H1 (cell line): ENCODE measurements around the gene DOCK11. TPM values are rescaled to one million over a fixed set of nuclear protein-coding genes. Genes with fewer than 3 reads are reported as not detected.

Experiments
- CTCF ChIA-PET: fragments of 300-600 bp; sonication (Branson Sonifier 250); formaldehyde crosslinking; loops from one replicate; lab custom pipeline; 2021; ENCODE audit not compliant: partially characterized antibody; lab: Charles Lee
- POLR2A ChIA-PET: fragments of 300-600 bp; sonication (Branson Sonifier 250); formaldehyde crosslinking; loops from one replicate; lab custom pipeline; 2021; ENCODE audit warnings: inconsistent platforms; ENCODE audit not compliant: partially characterized antibody; lab: Charles Lee
- DNase-seq, 2 experiments: peaks; one replicate each; pipeline versions ENCODE4 v3.0.0 to v3.0.0-alpha.2; 2010 to 2022; ENCODE audit warnings: low spot score in 2 of 2, low read depth in 1 of 2, mixed read lengths in 1 of 2
- FAIRE-seq: peaks from 2 replicates; lab custom pipeline; 2011; peaks lifted over from hg19 to GRCh38; lab: Jason Lieb, UNC
- H2AFZ ChIP-seq: 2 replicates; pipeline ENCODE4 v1.8.1; 2012; ENCODE audit warnings: low read length, inconsistent platforms
- H2AK5ac ChIP-seq: 2 replicates; pipeline ENCODE4 v1.6.1; 2013; ENCODE audit warnings: low read depth, low read length
- H2BK120ac ChIP-seq: replicated peaks from 2 replicates; pipeline ENCODE3; 2013; ENCODE audit warnings: low read depth, low read length, inconsistent platforms
- H2BK12ac ChIP-seq: 2 replicates; pipeline ENCODE4 v1.6.1; 2013; ENCODE audit warnings: low read depth, low read length
- H2BK15ac ChIP-seq: 2 replicates; pipeline ENCODE4 v1.6.1; 2013; ENCODE audit warnings: low read length
- H2BK20ac ChIP-seq: 2 replicates; pipeline ENCODE4 v1.6.1; 2013; ENCODE audit warnings: low read length
- H2BK5ac ChIP-seq: 2 replicates; pipeline ENCODE4 v1.6.1; 2013; ENCODE audit warnings: low read depth, low read length
- H3K14ac ChIP-seq: 2 replicates; pipeline ENCODE4 v1.6.1; 2013; ENCODE audit warnings: inconsistent platforms; ENCODE audit not compliant: insufficient read length
- H3K18ac ChIP-seq: 2 replicates; pipeline ENCODE4 v1.6.1; 2013; ENCODE audit warnings: low read length; ENCODE audit errors: extremely low read depth
- H3K23ac ChIP-seq: 2 replicates; pipeline ENCODE4 v1.6.1; 2013; ENCODE audit warnings: inconsistent platforms; ENCODE audit not compliant: insufficient read length
- H3K23me2 ChIP-seq: 2 replicates; pipeline ENCODE4 v1.6.1; 2013; ENCODE audit warnings: low read depth, low read length
- H3K27ac ChIP-seq: 2 replicates; pipeline ENCODE4 v1.6.1; 2011; ENCODE audit warnings: low read depth, low read length, inconsistent platforms
- H3K27me3 ChIP-seq, 4 experiments: replicated peaks in 1 of 4; 1 replicate in 1 of 4; 2 replicates in 3 of 4; pipeline versions ENCODE4 v1.6.1 to v1.8.1; 2011 to 2013; ENCODE audit warnings: low read length in 3 of 4, mild to moderate bottlenecking in 3 of 4, inconsistent platforms in 2 of 4, mixed read lengths in 2 of 4, moderate library complexity in 1 of 4; ENCODE audit not compliant: control insufficient read depth in 3 of 4, insufficient read depth in 3 of 4; ENCODE audit errors: extremely low read depth in 1 of 4
- H3K36me3 ChIP-seq, 4 experiments: 2 replicates each; pipeline versions ENCODE4 v1.6.1 to v1.8.1; 2011 to 2013; ENCODE audit warnings: mild to moderate bottlenecking in 4 of 4, low read length in 3 of 4, moderate library complexity in 2 of 4, control low read depth in 1 of 4, inconsistent platforms in 1 of 4; ENCODE audit not compliant: insufficient read depth in 4 of 4, control insufficient read depth in 2 of 4
- H3K4ac ChIP-seq: replicated peaks from 2 replicates; pipeline ENCODE3; 2013; ENCODE audit warnings: low read length, low read depth, mixed read lengths, inconsistent platforms; ENCODE audit not compliant: insufficient read length
- H3K4me1 ChIP-seq, 4 experiments: replicated peaks in 1 of 4; 1 replicate in 1 of 4; 2 replicates in 3 of 4; pipeline versions ENCODE4 v1.6.1 to v1.8.1; 2011 to 2013; ENCODE audit warnings: low read length in 3 of 4, inconsistent platforms in 2 of 4, mixed read lengths in 1 of 4; ENCODE audit not compliant: insufficient read depth in 4 of 4, control insufficient read depth in 3 of 4
- H3K4me2 ChIP-seq, 2 experiments: 2 replicates each; pipeline versions ENCODE4 v1.6.1 to v1.8.1; 2011 to 2013; ENCODE audit warnings: low read depth in 2 of 2, low read length in 2 of 2, control low read depth in 1 of 2, inconsistent platforms in 1 of 2, mild to moderate bottlenecking in 1 of 2; ENCODE audit not compliant: insufficient read depth in 1 of 2
- H3K4me3 ChIP-seq, 4 experiments: fragments of 200-600, 300-600 bp in 1 of 4; sonication (generic), shearing (Covaris generic), sonication (Bioruptor Twin) in 1 of 4; 2 replicates each; pipeline versions ENCODE4 v1.5.1 to v1.8.1; 2011 to 2016; ENCODE audit warnings: low read length in 4 of 4, low read depth in 3 of 4, control low read depth in 2 of 4, inconsistent platforms in 2 of 4, mild to moderate bottlenecking in 2 of 4, mixed read lengths in 1 of 4, moderate library complexity in 1 of 4; ENCODE audit not compliant: insufficient read depth in 2 of 4; ENCODE audit errors: extremely low read depth in 1 of 4
- H3K56ac ChIP-seq: replicated peaks from 2 replicates; pipeline ENCODE3; 2013; ENCODE audit warnings: low read depth, mild to moderate bottlenecking, mixed read lengths, low read length, inconsistent platforms; ENCODE audit not compliant: insufficient read length
- H3K79me1 ChIP-seq: 2 replicates; pipeline ENCODE4 v1.6.1; 2013; ENCODE audit warnings: low read depth, low read length, control low read depth
- H3K79me2 ChIP-seq, 2 experiments: 2 replicates each; pipeline versions ENCODE4 v1.6.1 to v1.8.1; 2012 to 2013; ENCODE audit warnings: low read length in 2 of 2, mild to moderate bottlenecking in 2 of 2, inconsistent platforms in 1 of 2; ENCODE audit not compliant: insufficient read depth in 2 of 2, control insufficient read depth in 1 of 2
- H3K9ac ChIP-seq, 4 experiments: replicated peaks in 1 of 4; 1 replicate in 1 of 4; 2 replicates in 3 of 4; pipeline versions ENCODE4 v1.6.1 to v1.8.1; 2011 to 2013; ENCODE audit warnings: low read depth in 3 of 4, low read length in 3 of 4, control low read depth in 2 of 4, mild to moderate bottlenecking in 2 of 4, moderate library complexity in 2 of 4, inconsistent platforms in 1 of 4; ENCODE audit errors: extremely low read depth in 1 of 4
- H3K9me3 ChIP-seq, 2 experiments: 2 replicates each; pipeline versions ENCODE4 v1.6.1 to v1.8.1; 2012 to 2013; ENCODE audit warnings: mild to moderate bottlenecking in 2 of 2, moderate library complexity in 2 of 2, control low read depth in 1 of 2, inconsistent platforms in 1 of 2, low read depth in 1 of 2, low read length in 1 of 2, mixed read lengths in 1 of 2; ENCODE audit not compliant: insufficient read depth in 2 of 2
- H4K20me1 ChIP-seq, 2 experiments: replicated peaks in 1 of 2; 2 replicates each; pipeline versions ENCODE3 to v1.8.1; 2011 to 2013; ENCODE audit warnings: inconsistent platforms in 2 of 2, low read length in 2 of 2, mild to moderate bottlenecking in 1 of 2; ENCODE audit not compliant: insufficient read depth in 2 of 2, control insufficient read depth in 1 of 2
- H4K5ac ChIP-seq: 2 replicates; pipeline ENCODE4 v1.6.1; 2013; ENCODE audit warnings: low read length, low read depth, mixed read lengths, inconsistent platforms; ENCODE audit not compliant: insufficient read length
- H4K8ac ChIP-seq: 2 replicates; pipeline ENCODE4 v1.8.0; 2013; ENCODE audit warnings: mild to moderate bottlenecking, moderate library complexity, low read length, inconsistent platforms; ENCODE audit not compliant: insufficient read depth; ENCODE audit errors: extremely low read depth
- H4K91ac ChIP-seq: replicated peaks from 2 replicates; pipeline ENCODE3; 2013; ENCODE audit warnings: low read length, mixed read lengths, inconsistent platforms; ENCODE audit not compliant: insufficient read length
- BACH1 ChIP-seq: IDR thresholded peaks from 2 replicates; pipeline ENCODE4 v1.6.1; 2012; ENCODE audit warnings: low read length, improper control_type of control experiment
- CBX8 ChIP-seq: fragments of 300-800, 300-1000 bp; sonication (generic); IDR thresholded peaks from 2 replicates; pipeline ENCODE4 v1.7.1; 2016; ENCODE audit warnings: low read depth, low read length, borderline replicate concordance
- CHD2 ChIP-seq: IDR thresholded peaks from 2 replicates; pipeline ENCODE4 v1.6.1; 2012; ENCODE audit warnings: low read length, improper control_type of control experiment
- CREB1 ChIP-seq: IDR thresholded peaks from 2 replicates; pipeline ENCODE4 v1.6.1; 2012; ENCODE audit warnings: inconsistent platforms
- CTBP2 ChIP-seq: IDR thresholded peaks from 2 replicates; pipeline ENCODE4 v1.7.0; 2011; ENCODE audit warnings: borderline replicate concordance, mild to moderate bottlenecking, moderate library complexity, mixed read lengths, low read length; ENCODE audit not compliant: insufficient read depth, insufficient read length
- JUN ChIP-seq: IDR thresholded peaks from 2 replicates; pipeline ENCODE4 v1.6.1; 2011; ENCODE audit warnings: low read depth, mild to moderate bottlenecking, improper control_type of control experiment, low read length
- NANOG ChIP-seq: IDR thresholded peaks from 2 replicates; pipeline ENCODE4 v1.6.1; 2011; ENCODE audit warnings: low read length, low read depth, mild to moderate bottlenecking, inconsistent platforms; ENCODE audit not compliant: insufficient read depth, poor library complexity, severe bottlenecking
- SAP30 ChIP-seq: fragments of 300-600 bp; sonication (generic); IDR thresholded peaks from 2 replicates; pipeline ENCODE4 v1.7.1; 2012; ENCODE audit warnings: low read length, moderate library complexity, mild to moderate bottlenecking, inconsistent platforms; ENCODE audit not compliant: insufficient read depth, insufficient replicate concordance
- SIN3A ChIP-seq, 2 experiments: IDR thresholded peaks in 1 of 2; conservative IDR thresholded peaks in 1 of 2; 2 replicates each; pipeline ENCODE4 v1.6.1; 2011 to 2012; ENCODE audit warnings: low read length in 2 of 2, improper control_type of control experiment in 1 of 2, low read depth in 1 of 2, mild to moderate bottlenecking in 1 of 2
- SIX5 ChIP-seq: IDR thresholded peaks from 2 replicates; pipeline ENCODE4 v1.6.1; 2011; ENCODE audit warnings: mild to moderate bottlenecking, low read depth, low read length
- SP2 ChIP-seq: IDR thresholded peaks from 2 replicates; pipeline ENCODE4 v1.6.1; 2012; ENCODE audit warnings: mild to moderate bottlenecking, low read length, inconsistent platforms
- SUZ12 ChIP-seq: fragments of 200-600 bp; sonication (generic); IDR thresholded peaks from 2 replicates; pipeline ENCODE4 v1.6.1; 2012; ENCODE audit warnings: mild to moderate bottlenecking, inconsistent platforms, low read length, moderate library complexity, mixed read lengths
- TAF7 ChIP-seq: optimal IDR thresholded peaks from 2 replicates; pipeline ENCODE3; 2011; ENCODE audit warnings: low read depth, mild to moderate bottlenecking, inconsistent platforms, low read length, moderate library complexity, borderline replicate concordance
- TBP ChIP-seq: IDR thresholded peaks from 2 replicates; pipeline ENCODE4 v1.6.1; 2011; ENCODE audit warnings: low read depth, low read length, improper control_type of control experiment
- YY1 ChIP-seq: IDR thresholded peaks from 2 replicates; pipeline ENCODE4 v1.6.1; 2011; ENCODE audit warnings: low read depth, mild to moderate bottlenecking, low read length
- WGBS, 2 experiments: shearing (Covaris generic) in 1 of 2; methylation state at CpG; one replicate each; pipeline versions ENCODE4 v1.1.6 to v1.1.7; 2013 to 2015; ENCODE audit warnings: low lambda C conversion rate in 2 of 2, mixed read lengths in 2 of 2, inconsistent platforms in 1 of 2, low coverage in 1 of 2, missing lambda C conversion rate in 1 of 2; ENCODE audit not compliant: insufficient replicate concordance in 2 of 2, insufficient coverage in 1 of 2, insufficient read length in 1 of 2; ENCODE audit errors: extremely low coverage in 1 of 2, missing lambda C conversion rate in 1 of 2; 5-methylcytosine and 5-hydroxymethylcytosine counted together
- polyA plus RNA-seq, 7 experiments: library from polyadenylated mRNA; depleted of rRNA in 3 of 7; stranded (reverse) in 5 of 7; unstranded in 2 of 7; fragments of >200 nt in 5 of 7; fragments of 200-250 nt in 2 of 7; gene quantifications; 1 replicate in 5 of 7; 2 replicates in 1 of 7; 4 replicates in 1 of 7; pipeline versions ENCODE4 v1.2.1 to v1.2.3, GENCODE V29; 2011 to 2013; ENCODE audit warnings: missing spikeins in 2 of 7, mixed read lengths in 2 of 7
- total RNA-seq: library from RNA; stranded (reverse); fragmentation: NEBNext Ultra II Directional; extraction: Animal tissue kit (Norgen Biotek cat#: 25700); gene quantifications from 2 replicates; pipeline ENCODE4 v1.2.1, GENCODE V29; 2021

The DOCK11 gene
- total and polyA plus RNA-seq, 2 of the 8 experiments (the other 6 are each of a cell fraction or from before 2014, with no cell fraction given) = 4.9 to 12.0 TPM

- no peak overlapping the region for H3K9ac ChIP-seq
- H2BK5ac ChIP-seq = no peak overlapping the region
- no peak overlapping the region for H3K23ac ChIP-seq
- H3K4me1 ChIP-seq = no peaks in the 10 kb centered on the region
- no peaks in the 10 kb centered on the region for H3K9me3 ChIP-seq
- CTCF ChIA-PET = interaction anchor here (1.0 to 2.1 kb wide), 12 partner anchors 8 to 195 kb away, joined by 3 to 11 read pairs (median 4); no protein-coding TSS in a partner anchor
- no peaks in the 10 kb centered on the region for H3K23me2 ChIP-seq
- H2AFZ ChIP-seq = no peak overlapping the region
- H4K5ac ChIP-seq = no peak overlapping the region
- H3K4me3 ChIP-seq = no peak overlapping the region
- POLR2A ChIA-PET = no interaction called here
- H3K4ac ChIP-seq = no peak overlapping the region
- H3K4me2 ChIP-seq = no peak overlapping the region
- no peak overlapping the region for H4K91ac ChIP-seq
- no peak overlapping the region for H2AK5ac ChIP-seq
- H2BK20ac ChIP-seq = no peak overlapping the region
- DNase-seq = no peak
- H2BK12ac ChIP-seq = no peak overlapping the region
- no peak overlapping the region for H3K56ac ChIP-seq
- no peak overlapping the region for H2BK120ac ChIP-seq
- H3K27ac ChIP-seq = no peak overlapping the region
- H4K20me1 ChIP-seq = no peaks in the 10 kb centered on the region
- H3K14ac ChIP-seq = no peak overlapping the region
- H3K36me3 ChIP-seq = no peaks in the 10 kb centered on the region; a peak in 1 of 8 replicates
- H4K8ac ChIP-seq = no peak overlapping the region
- peak; percentile 57 for FAIRE-seq
- no peak overlapping the region for H3K18ac ChIP-seq
- no peaks in the 10 kb centered on the region for H3K27me3 ChIP-seq
- no peaks in the 10 kb centered on the region for H3K79me2 ChIP-seq
- H2BK15ac ChIP-seq = no peak overlapping the region
- 93% methylated on average over 4 of the region's 4 CpGs; no CpG with 5 or more reads in 1 of the 2 experiments for WGBS, 2 experiments
- H3K79me1 ChIP-seq = no peaks in the 10 kb centered on the region
- TF ChIP-seq CBX8 (no peak), JUN (no peak), SIN3A (conservative IDR thresholded peaks at IDR 0.05 in 1 of 2, IDR thresholded peaks at IDR 0.05 in 1 of 2; ENCODE audit: low read depth in 1 of 2, low read length in 2 of 2) (no peak), TBP (no peak), YY1 (no peak), TAF7 (no peak), SAP30 (no peak), SIX5 (no peak), CHD2 (no peak), CREB1 (no peak), SP2 (no peak), NANOG (no peak), SUZ12 (no peak), CTBP2 (no peak), BACH1 (no peak)
These were observed 130.7 kb downstream of the DOCK11 start for GRCh38 chrX:118626346-118626745.
